ENCODE data around the gene ABCC1. TPM values are rescaled to one million over a fixed set of nuclear protein-coding genes. Genes with fewer than 3 reads are reported as not detected.

ABCC1 gene
- total RNA-seq, 2 experiments from 2014 or later: 64.5 to 67.6 TPM

DNA sequence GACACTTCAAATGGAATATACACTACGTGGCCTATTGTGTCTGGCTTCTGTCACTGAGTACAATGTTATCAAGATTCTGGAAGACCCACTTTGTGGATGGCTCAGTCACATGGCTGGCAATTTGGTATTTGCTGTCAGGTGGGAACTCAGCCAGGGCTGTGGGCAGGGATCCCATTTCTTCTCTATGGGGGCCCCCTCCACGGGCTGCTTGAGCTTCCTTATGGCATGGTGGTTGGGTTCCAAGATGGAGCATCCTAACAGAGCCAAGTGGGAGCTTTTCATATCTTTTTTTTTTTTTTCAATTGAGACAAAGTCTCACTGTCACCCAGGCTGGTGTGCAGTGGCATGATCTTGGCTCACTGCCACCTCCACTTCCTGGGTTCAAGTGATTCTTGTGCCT lies 43.0 kb upstream of the ABCC1 start:
- intact Hi-C loops (cut with micrococcal nuclease): no loop called here

DNA sequence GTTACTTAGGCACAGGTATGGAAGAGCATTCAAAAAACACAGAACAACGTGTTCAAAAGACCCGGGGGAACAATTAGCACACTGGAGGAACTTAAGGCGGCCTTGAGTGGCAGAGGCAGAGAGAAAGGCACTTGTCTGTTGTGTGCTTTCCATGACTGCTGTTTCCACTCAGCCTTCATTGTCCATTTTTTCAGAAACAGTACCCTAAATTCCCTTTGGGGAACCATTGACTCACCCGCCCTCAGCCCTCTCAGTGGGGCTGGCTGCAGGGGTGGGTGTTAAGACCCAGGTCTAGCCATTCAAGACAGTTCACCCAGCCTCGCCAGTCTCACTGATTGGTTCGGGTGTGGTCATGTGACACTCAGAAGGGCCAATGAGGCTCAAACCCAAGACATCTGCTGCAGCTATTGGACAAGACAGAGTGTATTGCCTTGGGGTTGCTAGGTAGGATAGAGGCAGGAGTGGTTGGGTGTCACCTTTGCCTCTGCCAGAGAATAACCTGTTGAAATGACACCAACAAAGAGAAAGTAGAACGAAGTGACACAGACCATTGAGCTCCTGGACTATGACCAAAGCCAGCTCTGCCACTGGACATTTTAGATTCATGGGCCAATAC lies 41.4 kb upstream of the ABCC1 start:
- ATAC-seq: peak; percentile 97
- Mint-ChIP-seq H3K9me3 (no peaks in the 10 kb centered on the region), H3K27ac (no peak overlapping the region), H3K27me3 (no peaks in the 10 kb centered on the region), H3K36me3 (ENCODE audit: low read depth) (no peaks in the 10 kb centered on the region), H3K4me3 (no peak overlapping the region), H3K4me1 (ENCODE audit: low read depth) (peaks cover 16% of the 10 kb centered on the region)
- intact Hi-C loops (cut with micrococcal nuclease): no loop called here
- TF ChIP-seq, protein P1, sequence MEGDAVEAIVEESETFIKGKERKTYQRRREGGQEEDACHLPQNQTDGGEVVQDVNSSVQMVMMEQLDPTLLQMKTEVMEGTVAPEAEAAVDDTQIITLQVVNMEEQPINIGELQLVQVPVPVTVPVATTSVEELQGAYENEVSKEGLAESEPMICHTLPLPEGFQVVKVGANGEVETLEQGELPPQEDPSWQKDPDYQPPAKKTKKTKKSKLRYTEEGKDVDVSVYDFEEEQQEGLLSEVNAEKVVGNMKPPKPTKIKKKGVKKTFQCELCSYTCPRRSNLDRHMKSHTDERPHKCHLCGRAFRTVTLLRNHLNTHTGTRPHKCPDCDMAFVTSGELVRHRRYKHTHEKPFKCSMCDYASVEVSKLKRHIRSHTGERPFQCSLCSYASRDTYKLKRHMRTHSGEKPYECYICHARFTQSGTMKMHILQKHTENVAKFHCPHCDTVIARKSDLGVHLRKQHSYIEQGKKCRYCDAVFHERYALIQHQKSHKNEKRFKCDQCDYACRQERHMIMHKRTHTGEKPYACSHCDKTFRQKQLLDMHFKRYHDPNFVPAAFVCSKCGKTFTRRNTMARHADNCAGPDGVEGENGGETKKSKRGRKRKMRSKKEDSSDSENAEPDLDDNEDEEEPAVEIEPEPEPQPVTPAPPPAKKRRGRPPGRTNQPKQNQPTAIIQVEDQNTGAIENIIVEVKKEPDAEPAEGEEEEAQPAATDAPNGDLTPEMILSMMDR (IDR thresholded peaks at IDR 0.05): no peak
- peak; percentile 63 for DNase-seq
- POLR2A ChIA-PET: no interaction called here
- CTCF ChIA-PET: interaction anchor here (1.7 kb wide), 1 partner anchor 12 kb away, joined by 4 read pairs; no protein-coding TSS in a partner anchor

More for the DNA sequence above, 43.0 kb upstream of the ABCC1 start:
- DNase-seq: no peak
- no peaks in the 10 kb centered on the region for H3K36me3 Mint-ChIP-seq (ENCODE audit: low read depth)
- H3K4me3 Mint-ChIP-seq: no peak overlapping the region
- ChIA-PET CTCF (no interaction called here), POLR2A (interaction anchor here (0.5 to 1.0 kb wide), 2 partner anchors 18 to 46 kb away, joined by 3 read pairs; partner anchors contain the start of gene CEP20)
- H3K4me1 Mint-ChIP-seq (ENCODE audit: low read depth): peaks cover 9% of the 10 kb centered on the region
- H3K9me3 Mint-ChIP-seq: no peaks in the 10 kb centered on the region
- TF ChIP-seq, protein P1 (IDR thresholded peaks at IDR 0.05): no peak
- ATAC-seq: no peak
- H3K27me3 Mint-ChIP-seq: no peaks in the 10 kb centered on the region
- H3K27ac Mint-ChIP-seq: no peak overlapping the region

DNA sequence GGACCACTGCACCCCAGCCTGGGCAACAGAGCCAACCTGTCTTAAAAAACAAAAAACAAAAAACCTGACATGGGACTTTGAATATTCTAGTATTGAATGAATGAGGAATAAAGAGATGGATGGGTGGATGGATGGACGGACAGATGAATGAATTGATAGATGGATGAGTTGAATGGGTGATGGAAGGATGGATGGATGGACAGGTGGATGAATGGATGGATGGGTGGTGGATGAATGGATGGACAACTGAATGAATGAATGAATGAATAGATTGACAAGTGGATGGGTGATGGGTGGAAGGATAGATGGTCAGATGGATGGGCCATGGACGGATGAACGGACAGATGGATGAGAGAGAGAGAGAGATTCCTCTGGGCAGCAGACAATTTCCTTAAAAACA lies 38.2 kb upstream of the ABCC1 start:
- ChIA-PET POLR2A (no interaction called here), CTCF (no interaction called here)
- Mint-ChIP-seq H3K4me1 (ENCODE audit: low read depth) (peaks cover 19% of the 10 kb centered on the region), H3K36me3 (ENCODE audit: low read depth) (no peaks in the 10 kb centered on the region), H3K9me3 (no peaks in the 10 kb centered on the region), H3K27ac (no peak overlapping the region), H3K4me3 (no peak overlapping the region), H3K27me3 (no peaks in the 10 kb centered on the region)
- TF ChIP-seq, protein P1 (IDR thresholded peaks at IDR 0.05): no peak
- intact Hi-C loops (cut with micrococcal nuclease): no loop called here
- ATAC-seq: no peak
- DNase-seq: no peak

DNA sequence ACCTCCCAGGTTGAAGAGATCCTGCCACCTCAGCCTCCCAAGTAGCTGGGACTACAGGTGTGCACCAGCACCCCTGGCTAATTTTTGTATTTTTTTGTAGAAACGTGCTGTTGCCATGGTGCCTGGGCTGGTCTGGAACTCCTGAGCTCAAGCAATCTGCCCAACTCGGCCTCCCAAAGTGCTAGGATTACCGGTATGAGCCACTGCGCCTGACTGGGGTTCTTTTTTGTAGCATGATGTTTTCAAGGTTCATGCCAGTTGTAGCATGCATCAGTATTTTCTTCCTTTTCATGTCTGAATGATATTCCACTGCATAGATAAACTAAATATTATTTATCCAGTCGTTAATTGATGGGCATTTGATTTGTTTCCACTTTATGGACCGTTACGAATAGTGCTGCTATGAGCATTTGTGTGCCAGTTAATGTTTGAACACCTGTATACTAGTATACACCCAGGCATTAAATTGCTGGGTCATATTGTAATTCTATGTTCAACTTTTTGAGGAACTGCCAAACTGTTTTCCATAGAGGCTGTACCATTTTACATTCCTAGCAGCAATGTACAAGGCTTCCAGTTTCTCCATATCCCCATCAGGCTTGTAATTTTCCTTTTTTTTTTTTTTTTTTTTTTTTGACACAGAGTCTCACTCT lies 36.2 kb upstream of the ABCC1 start:
- H3K4me1 Mint-ChIP-seq (ENCODE audit: low read depth): peaks cover 13% of the 10 kb centered on the region
- H3K27ac Mint-ChIP-seq: peak overlapping the region; percentile 71
- TF ChIP-seq, protein P1 (IDR thresholded peaks at IDR 0.05): no peak
- H3K4me3 Mint-ChIP-seq: peak overlapping the region; percentile 38
- no peaks in the 10 kb centered on the region for H3K27me3 Mint-ChIP-seq
- ATAC-seq (no peak), DNase-seq (no peak)
- POLR2A ChIA-PET: no interaction called here
- intact Hi-C loops (cut with micrococcal nuclease): no loop called here
- H3K9me3 Mint-ChIP-seq: no peaks in the 10 kb centered on the region
- CTCF ChIA-PET: no interaction called here
- H3K36me3 Mint-ChIP-seq (ENCODE audit: low read depth): no peaks in the 10 kb centered on the region

DNA sequence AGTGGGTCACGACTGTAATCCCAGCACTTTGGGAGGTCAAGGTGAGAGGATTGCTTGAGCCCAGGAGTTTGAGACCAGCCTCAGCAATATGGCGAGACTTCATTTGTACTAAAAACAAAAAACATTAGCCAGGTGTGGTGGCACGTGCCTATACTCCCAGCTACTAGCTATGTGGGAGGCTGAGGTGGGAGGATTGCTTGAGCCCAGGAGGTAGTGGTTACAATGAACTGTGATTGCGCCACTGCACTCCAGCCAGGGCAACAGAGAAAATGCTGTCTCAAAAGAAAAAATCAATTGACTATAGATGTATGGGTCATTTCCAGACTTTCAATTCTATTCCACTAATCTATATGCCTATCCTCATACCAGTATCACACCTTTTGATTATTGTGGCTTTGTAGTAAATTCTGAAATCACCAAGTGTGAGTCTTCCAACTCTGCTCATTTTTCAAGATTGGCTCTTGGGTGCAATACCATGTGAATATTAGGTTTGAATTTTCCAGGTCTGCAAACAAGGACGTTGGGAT lies 33.8 kb upstream of the ABCC1 start:
- intact Hi-C loops (cut with micrococcal nuclease): no loop called here
- no peak overlapping the region for H3K4me3 Mint-ChIP-seq
- H3K27me3 Mint-ChIP-seq: no peaks in the 10 kb centered on the region
- no peak overlapping the region for H3K27ac Mint-ChIP-seq
- TF ChIP-seq, protein P1 (IDR thresholded peaks at IDR 0.05): no peak
- no peaks in the 10 kb centered on the region for H3K9me3 Mint-ChIP-seq
- peaks cover 13% of the 10 kb centered on the region for H3K4me1 Mint-ChIP-seq (ENCODE audit: low read depth)
- ChIA-PET CTCF (no interaction called here), POLR2A (no interaction called here)
- ATAC-seq (no peak), DNase-seq (no peak)
- no peaks in the 10 kb centered on the region for H3K36me3 Mint-ChIP-seq (ENCODE audit: low read depth)

Measured in activated CD8-positive, alpha-beta T cell treated with anti-CD3 and anti-CD28 coated beads for 36 hours (primary cell).